MM.1S (cell line): Measurements from ENCODE around the gene RGS6.

Source experiments
- DNase-seq: peaks from one replicate; pipeline ENCODE4 v3.0.0-alpha.2; 2015
- H2AFZ ChIP-seq: fragments of 300-600 bp; sonication (generic); 2 replicates; pipeline ENCODE4 v1.6.0; 2016; ENCODE audit warnings: antibody characterized with exemption, low read length
- H3F3A ChIP-seq: fragments of 300-600 bp; sonication (generic); 2 replicates; pipeline ENCODE4 v1.6.1; 2016; ENCODE audit warnings: mild to moderate bottlenecking, antibody characterized with exemption, low read length, moderate library complexity, mixed read lengths; ENCODE audit not compliant: insufficient read depth
- H3K27ac ChIP-seq: fragments of 300-600 bp; sonication (generic); 2 replicates; pipeline ENCODE4 v1.5.1; 2016; ENCODE audit warnings: mild to moderate bottlenecking, low read length
- H3K27me3 ChIP-seq: fragments of 300-600 bp; sonication (generic); replicated peaks from 2 replicates; pipeline ENCODE4 v1.6.0; 2016; ENCODE audit warnings: low read length; ENCODE audit not compliant: insufficient read depth
- H3K36me3 ChIP-seq: fragments of 300-600 bp; sonication (generic); replicated peaks from 2 replicates; pipeline ENCODE4 v1.6.1; 2016; ENCODE audit warnings: mild to moderate bottlenecking, low read length, mixed read lengths; ENCODE audit not compliant: insufficient read depth
- H3K4me1 ChIP-seq: fragments of 300-600 bp; sonication (generic); 2 replicates; pipeline ENCODE4 v1.6.1; 2016; ENCODE audit warnings: low read length, mixed read lengths
- H3K4me2 ChIP-seq: fragments of 300-600 bp; sonication (generic); 2 replicates; pipeline ENCODE4 v1.6.0; 2016; ENCODE audit warnings: low read depth, low read length
- H3K4me3 ChIP-seq: fragments of 300-600 bp; sonication (generic); 2 replicates; pipeline ENCODE4 v1.5.1; 2016; ENCODE audit warnings: low read length, mixed read lengths
- H3K79me2 ChIP-seq: fragments of 300-600 bp; sonication (generic); 2 replicates; pipeline ENCODE4 v1.6.1; 2016; ENCODE audit warnings: mixed run types, low read length, mixed read lengths
- H3K9ac ChIP-seq: fragments of 300-600 bp; sonication (generic); 2 replicates; pipeline ENCODE4 v1.6.1; 2016; ENCODE audit warnings: low read length, mixed read lengths
- H3K9me2 ChIP-seq: fragments of 300-600 bp; sonication (generic); replicated peaks from 2 replicates; pipeline ENCODE4 v1.6.1; 2016; ENCODE audit warnings: mild to moderate bottlenecking, low read length, mixed read lengths; ENCODE audit not compliant: insufficient read depth
- H3K9me3 ChIP-seq: fragments of 300-600 bp; sonication (generic); replicated peaks from 2 replicates; pipeline ENCODE4 v1.6.1; 2016; ENCODE audit warnings: mild to moderate bottlenecking, low read length, mixed read lengths; ENCODE audit not compliant: insufficient read depth
- H4K20me1 ChIP-seq: fragments of 300-600 bp; sonication (generic); 2 replicates; pipeline ENCODE4 v1.6.1; 2016; ENCODE audit warnings: mild to moderate bottlenecking, low read length, moderate library complexity, mixed read lengths; ENCODE audit not compliant: insufficient read depth
- CTCF ChIP-seq: fragments of 300-600 bp; sonication (generic); IDR thresholded peaks from 2 replicates; pipeline ENCODE4 v1.5.1; 2016; ENCODE audit warnings: antibody characterized with exemption, low read length, mixed read lengths
- EZH2 ChIP-seq: fragments of 300-600 bp; sonication (generic); optimal IDR thresholded peaks from 2 replicates; pipeline ENCODE3; 2017; ENCODE audit warnings: low read depth, mild to moderate bottlenecking, antibody characterized with exemption, low read length, mixed read lengths
- EZH2phosphoT487 ChIP-seq: fragments of 300-600 bp; sonication (generic); IDR thresholded peaks from 2 replicates; pipeline ENCODE4 v1.6.1; 2018; ENCODE audit warnings: antibody characterized with exemption, low read length

The RGS6 gene

GRCh38 chr14:72383865-72384264 lies 451.6 kb downstream of the RGS6 start:
- H3K79me2 ChIP-seq, result no peaks in the 10 kb centered on the region
- H3K27ac ChIP-seq, result no peak overlapping the region
- no peaks in the 10 kb centered on the region for H3K9me3 ChIP-seq
- H2AFZ ChIP-seq, result no peak overlapping the region
- no peaks in the 10 kb centered on the region for H3F3A ChIP-seq
- H3K4me2 ChIP-seq, result peak overlapping the region; percentile 33; the same call in 1 of the 2 replicates
- no peaks in the 10 kb centered on the region for H3K9me2 ChIP-seq
- H3K27me3 ChIP-seq, result no peaks in the 10 kb centered on the region
- no peak overlapping the region for H3K9ac ChIP-seq
- H3K4me3 ChIP-seq, result no peak overlapping the region
- H3K36me3 ChIP-seq, result no peaks in the 10 kb centered on the region
- TF ChIP-seq EZH2, result no peak
- no peak for TF ChIP-seq EZH2phosphoT487
- TF ChIP-seq CTCF, result no peak
- H4K20me1 ChIP-seq, result no peaks in the 10 kb centered on the region
- no peak for DNase-seq
- H3K4me1 ChIP-seq, result peaks cover 13% of the 10 kb centered on the region

- Histone ChIP-seq H4K20me1 (no peaks in the 10 kb centered on the region), H3K4me1 (no peaks in the 10 kb centered on the region), H3K9me2 (no peaks in the 10 kb centered on the region), H3F3A (no peaks in the 10 kb centered on the region), H3K27me3 (no peaks in the 10 kb centered on the region), H3K4me2 (no peak overlapping the region), H2AFZ (no peak overlapping the region), H3K36me3 (no peaks in the 10 kb centered on the region), H3K4me3 (no peak overlapping the region), H3K27ac (no peak overlapping the region), H3K9me3 (no peaks in the 10 kb centered on the region), H3K79me2 (no peaks in the 10 kb centered on the region), H3K9ac (no peak overlapping the region)
- TF ChIP-seq CTCF, result no peak
- TF ChIP-seq EZH2phosphoT487, result no peak
- no peak for TF ChIP-seq EZH2
- DNase-seq, result no peak
Measured at GRCh38 chr14:72387726-72388125, 455.5 kb downstream of the RGS6 start.

GRCh38 chr14:72389200-72389599 lies 457.0 kb downstream of the RGS6 start:
- Histone ChIP-seq H3F3A (no peaks in the 10 kb centered on the region), H4K20me1 (no peaks in the 10 kb centered on the region), H3K9me2 (no peaks in the 10 kb centered on the region), H3K4me3 (no peak overlapping the region), H3K9ac (no peak overlapping the region), H2AFZ (no peak overlapping the region), H3K4me1 (no peaks in the 10 kb centered on the region), H3K79me2 (no peaks in the 10 kb centered on the region), H3K4me2 (no peak overlapping the region), H3K27ac (no peak overlapping the region), H3K9me3 (no peaks in the 10 kb centered on the region), H3K27me3 (no peaks in the 10 kb centered on the region), H3K36me3 (no peaks in the 10 kb centered on the region)
- no peak for TF ChIP-seq EZH2phosphoT487
- TF ChIP-seq CTCF, result no peak
- no peak for TF ChIP-seq EZH2
- DNase-seq, result no peak
